HG03039 (cell line): Measurements from ENCODE around the gene HLA-DQB1.

ENCODE experiments used
- ATAC-seq: cut with Tn5 transposase; IDR thresholded peaks from one replicate; pipeline ENCODE4 v1.9.1; 2021; ENCODE audit warnings: mild to moderate bottlenecking, moderate library complexity; ENCODE audit not compliant: unreplicated experiment

Gene HLA-DQB1

DNA sequence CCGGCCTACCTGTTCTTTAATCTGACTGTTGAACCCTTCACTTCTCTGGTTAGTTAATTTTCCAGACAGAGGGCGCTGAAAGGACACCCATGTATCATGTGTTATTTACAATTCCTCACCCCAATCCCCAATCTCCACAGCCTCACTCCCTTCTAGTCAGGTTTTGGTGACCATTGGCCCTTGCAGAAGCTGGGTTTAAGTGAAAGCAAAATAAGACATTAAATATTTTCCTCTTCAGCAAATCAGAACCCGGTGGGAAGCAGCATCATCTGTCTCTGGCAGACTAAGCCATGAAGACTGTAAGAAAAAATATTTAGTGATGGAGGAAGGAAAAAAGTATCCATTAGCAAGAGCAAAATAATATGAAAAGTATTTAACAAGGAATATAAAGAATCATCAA is 38.6 kb downstream of the HLA-DQB1 start:
- ATAC-seq, result peak; percentile 54

- no peak for ATAC-seq
Observed at GRCh38 chr6:32627249-32627648, 39.2 kb downstream of the HLA-DQB1 start.

DNA sequence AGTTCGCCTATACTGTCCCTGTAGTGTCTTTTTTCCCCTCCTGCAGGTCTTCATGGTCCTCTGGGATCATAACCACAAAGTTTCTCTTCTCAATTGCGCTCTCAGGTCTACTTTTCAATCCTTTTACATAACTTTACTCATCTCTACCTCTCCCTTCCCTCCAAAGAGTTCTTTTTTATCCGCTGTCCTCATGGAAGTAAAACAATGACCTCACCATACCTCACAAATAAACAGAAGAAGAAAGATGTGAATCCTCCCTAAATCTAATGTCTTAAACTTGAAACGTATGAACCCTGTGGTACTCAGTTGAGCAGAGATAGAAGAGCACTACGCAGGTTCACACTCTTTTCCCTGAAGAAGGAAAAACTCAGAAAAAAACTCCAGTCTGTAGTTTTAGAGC is 41.3 kb downstream of the HLA-DQB1 start:
- no peak for ATAC-seq

GRCh38 chr6:32624565-32624964 is 41.9 kb downstream of the HLA-DQB1 start:
- no peak for ATAC-seq

GRCh38 chr6:32623693-32624092 is 42.8 kb downstream of the HLA-DQB1 start:
- no peak for ATAC-seq

- peak; percentile 59 for ATAC-seq
Observed at GRCh38 chr6:32622545-32623401, 43.7 kb downstream of the HLA-DQB1 start.

DNA sequence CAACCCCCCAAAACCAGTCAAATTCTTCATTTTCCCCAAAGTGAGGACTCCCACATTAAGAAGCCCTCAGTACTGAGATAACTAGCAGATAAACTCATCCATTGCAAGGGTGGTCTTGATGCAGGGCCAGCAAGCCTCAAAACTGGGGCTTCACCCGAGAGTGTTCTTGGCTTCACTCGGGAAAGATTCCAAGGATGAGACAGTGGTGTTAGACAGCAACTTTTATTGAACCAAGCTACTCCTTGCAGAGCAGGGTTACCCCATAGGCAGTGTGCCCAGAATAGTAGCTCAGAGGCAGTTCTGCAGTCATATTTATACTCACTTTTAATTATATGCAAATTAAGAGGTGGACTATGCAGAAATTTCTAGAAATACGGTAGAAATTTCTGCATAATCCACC is 45.1 kb downstream of the HLA-DQB1 start:
- no peak for ATAC-seq

DNA sequence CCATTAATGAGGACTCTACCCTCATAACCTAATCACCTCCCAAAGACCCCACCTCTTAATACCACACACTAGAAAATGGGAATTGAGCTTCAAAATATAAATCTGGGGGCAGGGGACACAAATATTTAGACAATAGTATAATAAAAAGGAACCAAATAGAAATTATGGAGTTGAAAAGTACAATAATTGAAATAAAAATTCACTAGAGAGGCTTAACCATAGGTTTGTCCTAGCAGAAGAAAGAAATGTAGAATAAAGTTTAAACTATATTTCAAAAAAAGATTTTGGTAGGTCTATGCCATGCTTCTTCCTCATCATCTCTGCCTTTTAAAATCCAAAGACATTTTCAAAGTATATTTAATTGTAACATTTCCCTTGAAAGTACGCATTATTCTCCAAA is 48.7 kb downstream of the HLA-DQB1 start:
- no peak for ATAC-seq

- ATAC-seq, result no peak
Observed at GRCh38 chr6:32615885-32616532, 50.4 kb downstream of the HLA-DQB1 start.

DNA sequence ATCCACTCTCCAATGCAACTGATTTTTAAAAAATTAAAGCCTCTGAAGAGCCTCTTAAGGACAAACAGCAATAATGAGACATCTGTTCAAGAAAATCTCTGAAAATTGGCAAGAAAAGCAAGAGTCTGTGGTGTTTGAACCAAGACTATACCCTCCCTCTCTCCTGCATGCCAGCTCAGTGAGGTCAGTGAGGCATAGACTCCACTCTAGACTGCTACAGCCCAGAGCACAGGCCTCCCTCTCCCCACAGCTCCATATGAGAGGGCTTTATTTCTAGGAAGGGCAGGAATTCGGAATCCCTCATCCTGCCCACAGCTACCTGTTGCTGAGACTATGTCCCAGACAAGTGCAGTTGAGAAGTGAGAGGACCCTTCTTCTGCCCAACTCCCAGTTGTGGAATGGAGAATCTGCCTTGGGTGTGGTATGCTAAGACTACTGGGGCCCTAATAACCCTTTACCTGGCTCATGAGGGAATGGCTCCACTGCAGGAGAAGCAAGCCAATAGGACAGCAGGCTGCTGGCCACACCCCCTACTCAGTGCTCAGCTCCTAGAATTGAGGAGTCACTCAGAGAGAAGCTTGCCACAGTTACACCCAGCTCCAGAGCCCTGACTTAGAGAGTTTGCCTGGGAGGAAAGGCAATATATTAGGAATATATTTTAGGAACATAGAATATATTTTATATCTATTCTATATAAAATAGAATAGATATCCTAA is 51.9 kb downstream of the HLA-DQB1 start:
- no peak for ATAC-seq

- ATAC-seq, result no peak
Observed at GRCh38 chr6:32613475-32613874, 53.0 kb downstream of the HLA-DQB1 start.

- ATAC-seq, result no peak
Observed at GRCh38 chr6:32610682-32611296, 55.7 kb downstream of the HLA-DQB1 start.

- peak; percentile 75 for ATAC-seq
Observed at GRCh38 chr6:32609731-32610640, 56.5 kb downstream of the HLA-DQB1 start.
